ENCODE results near the gene NGFR.

DNA sequence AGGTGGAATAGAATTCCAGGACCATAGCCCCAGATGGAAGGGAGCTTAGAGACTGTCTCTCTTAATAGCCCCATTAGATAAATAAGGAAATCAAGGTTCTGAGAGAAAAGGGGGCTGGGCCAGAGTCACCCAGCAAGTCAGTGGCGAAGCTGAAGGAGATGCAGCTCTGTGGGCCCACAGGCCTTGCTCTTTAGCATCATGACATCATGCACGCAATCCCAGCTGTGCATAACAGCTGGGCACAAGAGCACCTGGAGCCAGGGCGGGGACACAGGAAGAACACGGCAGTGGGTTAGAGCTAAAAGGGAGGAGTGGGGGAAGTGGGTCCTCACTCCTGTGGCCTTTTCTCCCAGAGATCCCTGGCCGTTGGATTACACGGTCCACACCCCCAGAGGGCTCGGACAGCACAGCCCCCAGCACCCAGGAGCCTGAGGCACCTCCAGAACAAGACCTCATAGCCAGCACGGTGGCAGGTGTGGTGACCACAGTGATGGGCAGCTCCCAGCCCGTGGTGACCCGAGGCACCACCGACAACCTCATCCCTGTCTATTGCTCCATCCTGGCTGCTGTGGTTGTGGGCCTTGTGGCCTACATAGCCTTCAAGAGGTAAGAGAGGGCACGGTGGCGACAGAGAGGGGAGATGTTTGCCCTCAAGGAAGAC, 15.1 kb downstream of the NGFR start:
- TF ChIP-seq CTCF (IDR thresholded peaks at IDR 0.05) (no peak), POLR2A (IDR thresholded peaks at IDR 0.05) (no peak)

Measured in lower leg skin (tissue), 3 donors.